Cardiac fibroblast (primary cell): Measurements from ENCODE around the gene METAP1D.
"Not testable (repeated sequence)": the region's sequence is repeated elsewhere in the genome, so short reads cannot be mapped to it uniquely, and the experiment has no call there.

Source experiments
- DNase-seq, 2 donors: peaks; one replicate each; pipeline versions ENCODE4 v3.0.0 to v3.0.0-alpha.2; 2010; ENCODE audit warnings: low read depth in 2 of 2
- H3K4me3 ChIP-seq, 2 donors: replicated peaks in 1 of 2; 1 replicate in 1 of 2; 2 replicates in 1 of 2; pipeline ENCODE4 v1.5.1; 2011; ENCODE audit warnings: low read depth in 2 of 2, low read length in 2 of 2, mild to moderate bottlenecking in 2 of 2, moderate library complexity in 1 of 2
- TF ChIP-seq, protein P1 (sequence below): IDR thresholded peaks from one replicate; pipeline ENCODE4 v1.5.1; 2011; ENCODE audit warnings: low read depth, mild to moderate bottlenecking, low read length, inconsistent platforms

METAP1D gene

DNA sequence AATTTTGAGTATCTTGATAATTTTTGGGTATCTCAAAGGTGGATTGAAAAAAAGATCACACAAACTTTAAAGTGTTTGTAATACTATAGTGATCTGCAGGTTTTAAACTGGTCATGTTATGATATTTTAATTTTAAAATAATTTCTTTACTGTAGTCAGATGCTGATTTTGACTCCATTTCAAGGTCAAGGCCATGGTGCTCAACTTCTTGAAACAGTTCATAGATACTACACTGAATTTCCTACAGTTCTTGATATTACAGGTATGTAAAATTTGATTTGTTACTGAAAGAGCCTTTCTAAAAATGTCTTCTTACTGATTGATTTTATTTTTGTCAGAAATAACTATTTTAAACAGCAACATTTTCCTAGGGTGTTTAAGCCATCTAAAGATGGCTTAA is 33.1 kb upstream of the METAP1D start:
- DNase-seq: no peak
- H3K4me3 ChIP-seq: no peak overlapping the region
- TF ChIP-seq, protein P1, sequence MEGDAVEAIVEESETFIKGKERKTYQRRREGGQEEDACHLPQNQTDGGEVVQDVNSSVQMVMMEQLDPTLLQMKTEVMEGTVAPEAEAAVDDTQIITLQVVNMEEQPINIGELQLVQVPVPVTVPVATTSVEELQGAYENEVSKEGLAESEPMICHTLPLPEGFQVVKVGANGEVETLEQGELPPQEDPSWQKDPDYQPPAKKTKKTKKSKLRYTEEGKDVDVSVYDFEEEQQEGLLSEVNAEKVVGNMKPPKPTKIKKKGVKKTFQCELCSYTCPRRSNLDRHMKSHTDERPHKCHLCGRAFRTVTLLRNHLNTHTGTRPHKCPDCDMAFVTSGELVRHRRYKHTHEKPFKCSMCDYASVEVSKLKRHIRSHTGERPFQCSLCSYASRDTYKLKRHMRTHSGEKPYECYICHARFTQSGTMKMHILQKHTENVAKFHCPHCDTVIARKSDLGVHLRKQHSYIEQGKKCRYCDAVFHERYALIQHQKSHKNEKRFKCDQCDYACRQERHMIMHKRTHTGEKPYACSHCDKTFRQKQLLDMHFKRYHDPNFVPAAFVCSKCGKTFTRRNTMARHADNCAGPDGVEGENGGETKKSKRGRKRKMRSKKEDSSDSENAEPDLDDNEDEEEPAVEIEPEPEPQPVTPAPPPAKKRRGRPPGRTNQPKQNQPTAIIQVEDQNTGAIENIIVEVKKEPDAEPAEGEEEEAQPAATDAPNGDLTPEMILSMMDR: no peak

DNA sequence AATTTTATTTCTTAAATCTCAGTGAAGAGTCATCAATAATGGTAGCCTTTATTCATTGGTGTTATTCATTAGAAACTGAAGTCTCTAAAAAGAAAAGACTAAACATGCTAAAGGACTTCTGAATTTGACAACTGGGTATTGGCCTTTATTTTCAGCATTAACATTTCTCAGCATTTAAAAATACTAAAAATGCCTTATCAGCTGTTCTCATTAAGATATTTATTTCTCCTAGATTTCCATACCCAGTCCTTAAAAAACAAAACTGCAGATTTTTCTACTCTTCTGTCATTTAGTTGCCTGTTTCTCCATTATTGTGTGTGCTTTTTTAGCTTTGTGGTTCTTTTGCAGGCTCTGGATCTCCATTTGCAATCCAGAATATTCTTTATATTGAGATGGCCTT is 31.2 kb upstream of the METAP1D start:
- no peak overlapping the region for H3K4me3 ChIP-seq
- no peak for DNase-seq
- TF ChIP-seq, protein P1: no peak

DNA sequence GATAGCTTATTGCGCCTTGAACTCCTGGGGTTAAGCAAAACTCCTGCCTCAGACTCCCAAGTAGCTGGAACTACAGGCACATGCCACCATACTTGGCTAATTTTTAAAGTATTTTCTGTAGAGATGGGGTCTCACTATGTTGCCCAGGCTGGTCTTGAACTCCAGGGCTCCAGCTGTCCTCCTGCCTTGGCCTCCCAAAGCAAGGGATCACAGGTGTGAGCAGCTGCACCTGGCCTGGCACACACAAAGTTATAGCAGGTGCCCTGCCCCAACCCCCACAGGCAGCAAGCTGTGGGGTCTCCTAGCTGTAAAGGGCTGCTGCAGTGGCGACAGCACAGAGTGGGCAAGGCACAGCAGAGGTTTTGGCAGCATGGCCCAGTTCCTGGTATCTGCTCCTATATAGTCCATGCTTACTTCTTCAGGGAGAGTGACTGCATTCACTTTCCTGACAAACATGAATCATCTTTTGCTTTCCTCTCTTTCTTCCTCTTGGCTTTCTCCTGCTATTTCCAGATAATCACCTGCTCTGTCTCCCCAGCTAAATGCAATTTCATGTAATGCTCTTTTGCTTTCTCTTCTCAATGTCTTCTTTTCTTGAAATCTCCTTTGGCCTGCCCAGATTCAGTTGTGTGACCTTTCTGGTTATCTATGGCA is 27.3 kb upstream of the METAP1D start:
- no peak overlapping the region for H3K4me3 ChIP-seq
- TF ChIP-seq, protein P1: no peak
- DNase-seq: no peak

DNA sequence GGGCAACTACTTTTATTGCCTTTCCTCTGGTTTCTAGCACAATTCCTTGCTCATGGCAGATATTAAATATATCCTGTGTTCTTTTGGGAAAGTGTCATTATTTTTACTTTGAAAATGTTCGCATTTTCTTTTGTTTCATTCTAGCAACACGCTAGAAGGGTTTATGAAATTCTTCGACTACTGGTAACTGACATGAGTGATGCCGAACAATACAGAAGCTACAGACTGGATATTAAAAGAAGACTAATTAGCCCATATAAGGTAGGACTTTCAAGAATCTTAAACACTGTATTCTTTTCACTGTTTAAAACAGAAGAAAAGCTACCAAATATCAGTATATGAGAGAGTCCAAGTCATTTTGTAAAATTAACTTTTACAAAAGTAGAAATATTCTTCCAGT is 20.6 kb upstream of the METAP1D start:
- DNase-seq: no peak
- TF ChIP-seq, protein P1: no peak
- no peak overlapping the region for H3K4me3 ChIP-seq

DNA sequence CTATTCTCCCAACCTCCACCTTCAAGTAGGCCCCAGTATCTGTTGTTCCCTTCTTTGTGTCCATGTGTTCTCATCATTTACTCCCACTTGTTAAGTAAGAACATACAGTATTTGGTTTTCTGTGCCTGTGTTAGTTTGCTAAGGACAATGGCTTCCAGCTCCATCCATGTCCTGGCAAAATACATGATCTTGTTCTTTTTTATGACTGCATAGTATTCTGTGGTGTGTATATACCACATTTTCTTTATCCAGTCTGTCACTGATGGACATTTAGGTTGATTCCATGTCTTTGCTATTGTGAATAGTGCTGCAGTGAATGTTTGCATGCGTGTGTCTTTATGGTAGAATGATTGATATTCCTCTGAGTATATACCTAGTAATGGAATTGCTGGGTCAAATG is 15.8 kb upstream of the METAP1D start:
- H3K4me3 ChIP-seq, DNase-seq: not testable (repeated sequence)

DNA sequence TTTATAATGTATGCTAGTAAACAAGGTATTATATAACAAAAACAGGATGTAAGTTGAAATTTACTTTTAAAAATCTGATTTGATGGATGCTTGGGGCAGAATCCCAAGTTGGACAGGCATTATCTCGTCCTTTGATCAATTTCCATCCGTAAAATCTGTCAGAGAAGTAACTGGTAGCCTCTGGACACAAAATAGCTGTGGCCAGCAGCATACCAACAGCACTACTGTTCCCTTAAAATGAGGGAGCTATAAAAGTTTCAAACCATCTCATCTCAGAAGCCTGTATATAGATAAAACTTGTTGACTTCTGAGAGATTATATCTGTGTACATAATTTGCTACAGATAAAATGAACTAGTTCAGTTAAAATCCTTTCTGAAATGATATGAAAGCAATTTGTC is 14.7 kb upstream of the METAP1D start:
- TF ChIP-seq, protein P1: no peak
- DNase-seq: no peak
- no peak overlapping the region for H3K4me3 ChIP-seq

DNA sequence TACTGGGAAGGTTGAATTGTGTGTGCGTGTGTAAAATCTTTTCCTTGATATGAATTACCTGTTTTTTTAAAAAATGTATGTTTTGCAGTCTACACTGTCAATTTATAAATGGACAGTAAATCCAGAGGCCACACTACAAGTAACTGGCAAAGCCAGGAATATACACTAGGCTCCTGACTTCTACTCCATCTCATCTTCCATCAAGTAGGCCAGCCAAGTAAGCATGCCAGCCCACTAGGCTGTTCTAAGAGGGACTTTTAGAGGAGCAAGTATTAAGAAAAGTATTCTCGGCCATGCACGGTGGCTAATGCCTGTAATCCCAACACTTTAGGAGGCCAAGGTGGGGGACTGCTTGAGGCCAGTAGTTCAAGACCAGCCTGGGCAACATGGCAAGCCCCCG is 13.0 kb upstream of the METAP1D start:
- TF ChIP-seq, protein P1: no peak
- no peak overlapping the region for H3K4me3 ChIP-seq
- DNase-seq: no peak
